K562 (cell line): ENCODE results near the gene ADGRG1. TPM values are rescaled to one million over a fixed set of nuclear protein-coding genes. Genes with fewer than 3 reads are reported as not detected.
A peak's percentile ranks its signal among the peaks of the same experiment; 100 is the strongest.

ENCODE experiments used
- ATAC-seq: fragments of 200-7000 bp; cut with Tn5 transposase; 3 replicates; pipeline ENCODE4 v1.9.1; 2020; ENCODE audit warnings: moderate library complexity
- BruUV-seq: library from RNA; stranded (reverse); fragments of 400-500 nt; replicated peaks from 2 replicates; lab custom pipeline; 2021; lab: Mats Ljungman, UMichigan
- CTCF ChIA-PET: fragments of 300-600 bp; formaldehyde crosslinking; extraction: SDS; loops from one replicate; lab custom pipeline; 2021; ENCODE audit warnings: low intra/inter-chr PET ratio; lab: Yijun Ruan, JAX
- POLR2A ChIA-PET: fragments of 300-600, 350-650 bp; sonication (Branson Sonifier 250); formaldehyde crosslinking; extraction: SDS; loops from one replicate; lab custom pipeline; 2021; ENCODE audit warnings: antibody characterized with exemption, inconsistent platforms; lab: Yijun Ruan, JAX
- DNase-seq, 4 experiments: peaks; one replicate each; pipeline versions ENCODE4 v3.0.0 to v3.0.0-alpha.2; 2011 to 2018; ENCODE audit warnings: low spot score in 3 of 4, mixed read lengths in 3 of 4; ENCODE audit errors: extremely low read depth in 1 of 4
- FAIRE-seq: peaks from 2 replicates; lab custom pipeline; 2011; peaks lifted over from hg19 to GRCh38; lab: Jason Lieb, UNC
- H2AFZ ChIP-seq: 2 replicates; pipeline ENCODE4 v1.6.0; 2011; ENCODE audit warnings: low read depth, low read length, control low read depth, inconsistent platforms
- H3K27ac ChIP-seq: fragments of 200-600 bp; 3 replicates; pipeline ENCODE4 v1.8.0; 2011; ENCODE audit warnings: low read depth, mild to moderate bottlenecking, control low read depth, inconsistent platforms, low read length, moderate library complexity, mixed read lengths; ENCODE audit errors: extremely low read depth
- H3K27me3 ChIP-seq, 2 experiments: fragments of 300-600 bp in 1 of 2; 2 replicates in 1 of 2; 3 replicates in 1 of 2; pipeline versions ENCODE4 v1.6.0 to v1.8.0; 2011; ENCODE audit warnings: inconsistent platforms in 2 of 2, low read length in 2 of 2, mild to moderate bottlenecking in 1 of 2, mixed read lengths in 1 of 2, moderate library complexity in 1 of 2; ENCODE audit not compliant: control insufficient read depth in 2 of 2, insufficient read depth in 2 of 2
- H3K36me3 ChIP-seq: fragments of 300-600 bp; 3 replicates; pipeline ENCODE4 v1.8.0; 2011; ENCODE audit warnings: mild to moderate bottlenecking, low read length, inconsistent platforms; ENCODE audit not compliant: control insufficient read depth, insufficient read depth
- H3K4me1 ChIP-seq, 2 experiments: fragments of 200-600 bp in 1 of 2; replicated peaks in 1 of 2; 2 replicates in 1 of 2; 3 replicates in 1 of 2; pipeline versions ENCODE4 v1.5.1 to v1.8.0; 2011; ENCODE audit warnings: inconsistent platforms in 2 of 2, low read length in 2 of 2, mild to moderate bottlenecking in 1 of 2, mixed read lengths in 1 of 2, moderate library complexity in 1 of 2; ENCODE audit not compliant: control insufficient read depth in 2 of 2, insufficient read depth in 2 of 2
- H3K4me2 ChIP-seq: 2 replicates; pipeline ENCODE4 v1.6.1; 2011; ENCODE audit warnings: low read length, control low read depth, inconsistent platforms, mixed read lengths; ENCODE audit not compliant: insufficient read depth
- H3K4me3 ChIP-seq: fragments of 200-600 bp; sonication (generic), shearing (Covaris generic); 2 replicates; pipeline ENCODE4 v1.5.1; 2016; ENCODE audit warnings: control low read depth, inconsistent platforms
- H3K79me2 ChIP-seq: fragments of 200-600 bp; 3 replicates; pipeline ENCODE4 v1.8.0; 2011; ENCODE audit warnings: low read length, inconsistent platforms; ENCODE audit not compliant: control insufficient read depth, insufficient read depth
- H3K9ac ChIP-seq, 2 experiments: 2 replicates each; pipeline versions ENCODE4 v1.6.0 to v1.6.1; 2011; ENCODE audit warnings: low read depth in 2 of 2, low read length in 2 of 2, control low read depth in 1 of 2, inconsistent platforms in 1 of 2, mild to moderate bottlenecking in 1 of 2, mixed read lengths in 1 of 2; ENCODE audit not compliant: insufficient read depth in 1 of 2
- H3K9me1 ChIP-seq: one replicate; pipeline ENCODE4 v1.6.0; 2011; ENCODE audit warnings: inconsistent platforms, mild to moderate bottlenecking, low read length, moderate library complexity; ENCODE audit not compliant: control insufficient read depth, insufficient read depth
- H3K9me3 ChIP-seq: replicated peaks from 2 replicates; pipeline ENCODE4 v1.5.1; 2011; ENCODE audit warnings: low read depth, low read length, inconsistent platforms; ENCODE audit not compliant: control insufficient read depth, insufficient read depth
- H4K20me1 ChIP-seq: replicated peaks from 2 replicates; pipeline ENCODE4 v1.6.1; 2011; ENCODE audit warnings: low read length, inconsistent platforms, mixed read lengths; ENCODE audit not compliant: control insufficient read depth, insufficient read depth
- CC2D1A ChIP-seq: fragments of 450-650 bp; IDR thresholded peaks from 2 replicates; pipeline ENCODE4 v1.6.1; 2017; ENCODE audit warnings: mild to moderate bottlenecking
- CXXC5 ChIP-seq: fragments of 250-450 bp; sonication (Bioruptor Pico); IDR thresholded peaks from 2 replicates; pipeline ENCODE4 v1.8.0; 2022; ENCODE audit warnings: inconsistent platforms, mild to moderate bottlenecking, moderate library complexity
- KAT2B ChIP-seq: IDR thresholded peaks from one replicate; pipeline ENCODE4 v1.6.1; 2012; ENCODE audit warnings: low read depth, mild to moderate bottlenecking, control low read depth, inconsistent platforms, low read length, moderate library complexity
- OTX1 ChIP-seq: fragments of 450-650 bp; formaldehyde crosslinking; IDR thresholded peaks from 2 replicates; pipeline ENCODE4 v1.4.0; 2022; ENCODE audit warnings: mild to moderate bottlenecking
- TCF7 ChIP-seq: sonication (generic); IDR thresholded peaks from 2 replicates; pipeline ENCODE4 v1.6.1; 2016; ENCODE audit warnings: antibody characterized with exemption, borderline replicate concordance
- ZKSCAN8 ChIP-seq: fragments of 200-800 bp; sonication (Bioruptor generic); IDR thresholded peaks from 2 replicates; pipeline ENCODE4 v1.6.1; 2016; ENCODE audit warnings: missing genetic modification characterization, missing compliant biosample characterization
- ZNF12 ChIP-seq: sonication (generic); formaldehyde crosslinking; IDR thresholded peaks from 2 replicates; pipeline ENCODE4 v1.4.0; 2020; ENCODE audit warnings: mild to moderate bottlenecking, missing genetic modification reagents
- WGBS: fragments of 100-300 bp; shearing (Covaris generic); methylation state at CpG from one replicate; pipeline ENCODE4 v1.1.6; 2016; ENCODE audit warnings: low coverage, mixed read lengths; ENCODE audit not compliant: insufficient coverage; ENCODE audit errors: missing lambda C conversion rate; 5-methylcytosine and 5-hydroxymethylcytosine counted together
- in situ Hi-C: fragments of 300-500 bp; cut with MboI; formaldehyde crosslinking; loops from 4 replicates; pipeline ENCODE4 v1.15.0; 2018; ENCODE audit warnings: inconsistent platforms, mixed read lengths
- intact Hi-C: fragments of 100-400 bp; cut with micrococcal nuclease; formaldehyde crosslinking; loops from 2 replicates; pipeline ENCODE4 v1.14.2; 2022
- polyA plus RNA-seq, 8 experiments: library from polyadenylated mRNA; depleted of rRNA in 4 of 8; stranded (reverse) in 5 of 8; unstranded in 3 of 8; fragments of >200 nt; fragmentation: Nextera tagmentation in 2 of 8; fragmentation: Illumina TruSeq in 1 of 8; extraction: Ambion mirVana in 2 of 8; extraction: Trizol in 1 of 8; gene quantifications; 2 replicates each; pipeline versions ENCODE4 v1.2.1 to v1.2.3, GENCODE V29; 2011 to 2014; ENCODE audit warnings: inconsistent platforms in 1 of 8, missing spikeins in 1 of 8
- total RNA-seq, 7 experiments: library from RNA; depleted of rRNA in 6 of 7; stranded (reverse); fragments of >200 nt in 6 of 7; fragmentation: Illumina TruSeq in 2 of 7; extraction: Trizol in 2 of 7; gene quantifications; 2 replicates each; pipeline versions ENCODE4 v1.2.1 to v1.2.3, GENCODE V29; 2011 to 2021; ENCODE audit warnings: low replicate concordance in 1 of 7
- TF ChIP-seq, protein P1 (sequence below): sonication (generic); formaldehyde crosslinking; IDR thresholded peaks from 2 replicates; pipeline ENCODE4 v1.8.1; 2023; ENCODE audit warnings: missing genetic modification reagents, mild to moderate bottlenecking, borderline replicate concordance
- TF ChIP-seq, protein P2 (sequence below): fragments of 250-450 bp; sonication (Bioruptor Pico); IDR thresholded peaks from 2 replicates; pipeline ENCODE4 v1.4.0; 2020; ENCODE audit warnings: mild to moderate bottlenecking

ADGRG1 gene
- total and polyA plus RNA-seq, 9 of the 15 experiments (the other 6 are each of a cell fraction or from before 2014, with no cell fraction given) = 0.04 to 0.31 (median 0.16) TPM; not detected in 6

DNA sequence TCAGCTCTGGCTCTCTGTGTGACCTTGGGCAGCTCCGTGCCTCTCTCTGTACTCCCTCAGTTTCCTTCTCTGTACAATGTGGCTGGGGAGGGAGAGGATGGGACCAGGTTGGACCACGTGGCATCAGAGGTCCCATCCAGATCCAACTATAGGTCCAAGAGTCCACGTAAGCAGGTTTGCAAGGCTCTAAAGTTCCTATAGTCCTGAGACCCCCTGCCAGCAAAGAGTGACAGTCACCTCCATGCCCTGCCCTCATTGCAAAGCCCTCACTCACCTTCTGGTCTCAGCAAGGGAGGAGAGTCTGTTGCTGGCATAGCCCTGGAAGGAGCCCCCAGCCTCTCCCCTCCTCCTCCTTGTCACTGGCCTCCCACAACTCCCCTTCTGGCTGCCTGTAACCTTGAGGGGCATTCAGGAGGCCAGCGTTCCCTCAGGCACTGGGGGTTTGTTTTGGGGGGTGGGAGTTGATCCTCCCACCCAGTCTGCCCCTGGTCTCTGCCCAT, 60.1 kb downstream of the ADGRG1 start (continued):
- no peak for TF ChIP-seq OTX1 (CRISPR knock-in tag)

DNA sequence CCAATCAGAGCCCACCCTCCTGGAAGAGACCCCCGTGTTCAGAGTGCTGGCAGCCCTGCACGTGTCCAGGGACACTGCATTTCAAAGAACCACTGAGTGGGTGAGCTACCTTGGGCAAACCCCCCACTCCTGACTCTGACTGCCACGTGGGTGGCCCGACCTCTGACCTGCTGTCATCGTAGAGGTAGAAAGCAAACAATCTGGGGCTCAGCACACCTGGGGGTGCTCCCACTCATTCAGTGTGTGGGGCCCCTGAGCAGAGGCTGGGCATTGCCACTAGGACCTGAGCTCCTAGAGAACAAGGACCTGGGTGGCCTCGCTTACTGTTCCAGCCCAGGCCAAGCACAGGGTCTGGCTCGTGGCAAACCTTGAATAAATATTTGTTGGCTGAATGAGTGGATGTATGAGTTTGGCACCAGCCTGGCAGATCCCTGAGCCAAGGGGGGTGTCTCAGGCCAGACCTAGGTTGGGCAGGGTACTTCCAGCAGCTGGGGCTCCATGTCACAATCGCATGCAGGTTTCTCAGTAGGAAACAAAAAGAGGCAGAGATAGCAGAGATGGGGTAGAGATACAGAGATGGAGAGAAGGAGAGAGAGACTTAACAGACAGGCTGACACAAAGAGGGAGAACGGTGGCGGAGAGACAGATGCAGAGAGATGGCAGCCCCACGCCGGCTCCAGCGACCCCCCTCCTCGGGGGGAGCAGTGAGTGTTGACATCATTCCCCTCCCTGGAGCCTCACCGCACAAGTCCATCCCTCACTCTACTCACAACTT, 60.7 kb downstream of the ADGRG1 start:
- H3K36me3 ChIP-seq = no peaks in the 10 kb centered on the region
- peak overlapping the region; percentile 74 for H3K4me2 ChIP-seq
- H3K27ac ChIP-seq = peak overlapping the region; percentile 67
- no peaks in the 10 kb centered on the region for H4K20me1 ChIP-seq
- ChIA-PET POLR2A (interaction anchor here (0.6 to 2.2 kb wide), 6 partner anchors 11 to 43 kb away, joined by 3 to 15 read pairs (median 4); no protein-coding TSS in a partner anchor), CTCF (no interaction called here)
- no peaks in the 10 kb centered on the region for H3K9me3 ChIP-seq
- peak; percentile 6 for ATAC-seq
- peak overlapping the region; percentile 55 to 80 for H3K9ac ChIP-seq
- H3K4me1 ChIP-seq = peaks cover 42 to 54% of the 10 kb centered on the region in 2 experiments
- DNase-seq = peak in 1 of 4 experiments; percentile 34
- intact Hi-C loops = no loop called here
- WGBS = 25% methylated on average over 15 of the region's 15 CpGs
- no peaks in the 10 kb centered on the region for H3K79me2 ChIP-seq
- H3K9me1 ChIP-seq = peaks cover 8% of the 10 kb centered on the region
- in situ Hi-C loops = no loop called here
- H3K27me3 ChIP-seq = no peaks in the 10 kb centered on the region
- FAIRE-seq = no peak
- peak overlapping the region; percentile 20; the same call in 1 of the 2 replicates for H3K4me3 ChIP-seq
- H2AFZ ChIP-seq = peak overlapping the region; percentile 60
- BruUV-seq = no TSS peak
- TF ChIP-seq ZNF12 (CRISPR knock-in tag) = 0 out of 2 replicates have a peak, but pooled peaks have one; percentile 37
- TF ChIP-seq, protein P1, sequence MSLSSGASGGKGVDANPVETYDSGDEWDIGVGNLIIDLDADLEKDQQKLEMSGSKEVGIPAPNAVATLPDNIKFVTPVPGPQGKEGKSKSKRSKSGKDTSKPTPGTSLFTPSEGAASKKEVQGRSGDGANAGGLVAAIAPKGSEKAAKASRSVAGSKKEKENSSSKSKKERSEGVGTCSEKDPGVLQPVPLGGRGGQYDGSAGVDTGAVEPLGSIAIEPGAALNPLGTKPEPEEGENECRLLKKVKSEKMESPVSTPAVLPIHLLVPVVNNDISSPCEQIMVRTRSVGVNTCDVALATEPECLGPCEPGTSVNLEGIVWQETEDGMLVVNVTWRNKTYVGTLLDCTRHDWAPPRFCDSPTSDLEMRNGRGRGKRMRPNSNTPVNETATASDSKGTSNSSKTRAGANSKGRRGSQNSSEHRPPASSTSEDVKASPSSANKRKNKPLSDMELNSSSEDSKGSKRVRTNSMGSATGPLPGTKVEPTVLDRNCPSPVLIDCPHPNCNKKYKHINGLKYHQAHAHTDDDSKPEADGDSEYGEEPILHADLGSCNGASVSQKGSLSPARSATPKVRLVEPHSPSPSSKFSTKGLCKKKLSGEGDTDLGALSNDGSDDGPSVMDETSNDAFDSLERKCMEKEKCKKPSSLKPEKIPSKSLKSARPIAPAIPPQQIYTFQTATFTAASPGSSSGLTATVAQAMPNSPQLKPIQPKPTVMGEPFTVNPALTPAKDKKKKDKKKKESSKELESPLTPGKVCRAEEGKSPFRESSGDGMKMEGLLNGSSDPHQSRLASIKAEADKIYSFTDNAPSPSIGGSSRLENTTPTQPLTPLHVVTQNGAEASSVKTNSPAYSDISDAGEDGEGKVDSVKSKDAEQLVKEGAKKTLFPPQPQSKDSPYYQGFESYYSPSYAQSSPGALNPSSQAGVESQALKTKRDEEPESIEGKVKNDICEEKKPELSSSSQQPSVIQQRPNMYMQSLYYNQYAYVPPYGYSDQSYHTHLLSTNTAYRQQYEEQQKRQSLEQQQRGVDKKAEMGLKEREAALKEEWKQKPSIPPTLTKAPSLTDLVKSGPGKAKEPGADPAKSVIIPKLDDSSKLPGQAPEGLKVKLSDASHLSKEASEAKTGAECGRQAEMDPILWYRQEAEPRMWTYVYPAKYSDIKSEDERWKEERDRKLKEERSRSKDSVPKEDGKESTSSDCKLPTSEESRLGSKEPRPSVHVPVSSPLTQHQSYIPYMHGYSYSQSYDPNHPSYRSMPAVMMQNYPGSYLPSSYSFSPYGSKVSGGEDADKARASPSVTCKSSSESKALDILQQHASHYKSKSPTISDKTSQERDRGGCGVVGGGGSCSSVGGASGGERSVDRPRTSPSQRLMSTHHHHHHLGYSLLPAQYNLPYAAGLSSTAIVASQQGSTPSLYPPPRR = no peak
- TF ChIP-seq, protein P2, sequence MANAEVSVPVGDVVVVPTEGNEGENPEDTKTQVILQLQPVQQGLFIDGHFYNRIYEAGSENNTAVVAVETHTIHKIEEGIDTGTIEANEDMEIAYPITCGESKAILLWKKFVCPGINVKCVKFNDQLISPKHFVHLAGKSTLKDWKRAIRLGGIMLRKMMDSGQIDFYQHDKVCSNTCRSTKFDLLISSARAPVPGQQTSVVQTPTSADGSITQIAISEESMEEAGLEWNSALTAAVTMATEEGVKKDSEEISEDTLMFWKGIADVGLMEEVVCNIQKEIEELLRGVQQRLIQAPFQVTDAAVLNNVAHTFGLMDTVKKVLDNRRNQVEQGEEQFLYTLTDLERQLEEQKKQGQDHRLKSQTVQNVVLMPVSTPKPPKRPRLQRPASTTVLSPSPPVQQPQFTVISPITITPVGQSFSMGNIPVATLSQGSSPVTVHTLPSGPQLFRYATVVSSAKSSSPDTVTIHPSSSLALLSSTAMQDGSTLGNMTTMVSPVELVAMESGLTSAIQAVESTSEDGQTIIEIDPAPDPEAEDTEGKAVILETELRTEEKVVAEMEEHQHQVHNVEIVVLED (CRISPR knock-in tag) = no peak
- TF ChIP-seq CC2D1A = no peak
- TF ChIP-seq ZKSCAN8 (CRISPR knock-in tag) = no peak
- TF ChIP-seq TCF7 = no peak
- no peak for TF ChIP-seq KAT2B
- TF ChIP-seq CXXC5 (CRISPR knock-in tag) = 0 out of 2 replicates have a peak, but pooled peaks have one; percentile 3
